ENCODE results near the gene TLR5. TPM values are rescaled to one million over a fixed set of nuclear protein-coding genes. Genes with fewer than 3 reads are reported as not detected.
A peak's percentile ranks its signal among the peaks of the same experiment; 100 is the strongest.

The TLR5 gene
- polyA plus RNA-seq, 3 donors: 4.9 to 6.0 (median 5.1) TPM

DNA sequence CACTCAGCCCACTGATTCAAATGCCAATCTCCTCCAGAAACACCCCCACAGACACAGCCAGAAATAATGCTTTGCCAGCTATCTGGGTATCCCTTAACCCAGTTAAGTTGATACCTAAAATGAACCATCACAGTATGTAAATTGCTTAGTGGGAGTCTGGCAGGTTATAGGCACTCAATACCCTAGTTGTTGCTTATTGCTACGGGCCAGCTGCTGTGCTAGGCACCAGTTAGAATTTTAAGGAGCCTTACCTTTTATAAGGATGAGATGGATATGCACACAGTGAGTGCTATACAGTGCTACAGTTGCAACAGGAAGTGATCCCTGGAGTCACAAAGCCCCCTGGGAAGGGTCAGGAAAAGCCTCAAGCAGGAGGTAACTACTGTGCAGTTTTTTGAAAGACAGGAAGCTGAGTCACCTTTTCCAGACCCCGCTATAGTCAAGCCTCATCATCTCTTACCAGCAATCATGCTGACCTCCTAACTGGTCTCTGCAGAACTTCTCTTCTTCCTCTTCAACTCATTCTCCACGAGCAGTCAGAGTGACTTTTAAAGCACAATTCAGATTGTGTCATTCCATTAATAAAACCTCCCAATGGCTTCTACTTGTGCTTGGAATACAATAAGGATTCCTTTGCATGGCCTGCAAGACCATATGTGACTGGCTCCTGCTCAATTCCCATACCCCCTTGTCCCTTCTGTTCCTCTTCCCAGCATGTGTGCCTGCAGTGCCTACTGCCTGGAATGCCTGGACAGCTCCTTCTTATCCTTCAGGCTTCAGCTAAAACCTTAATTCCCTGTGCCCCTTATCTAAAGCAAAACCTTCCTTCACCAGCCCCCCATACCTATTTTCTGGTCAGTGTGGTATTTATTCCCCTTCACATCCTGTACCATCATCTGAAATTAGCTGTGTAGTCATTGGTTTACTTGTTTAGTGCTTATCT, 10.4 kb upstream of the TLR5 start:
- no peak for DNase-seq (ENCODE audit: extremely low read depth in 1 of 11, low read depth in 9 of 11, low spot score in 4 of 11)

DNA sequence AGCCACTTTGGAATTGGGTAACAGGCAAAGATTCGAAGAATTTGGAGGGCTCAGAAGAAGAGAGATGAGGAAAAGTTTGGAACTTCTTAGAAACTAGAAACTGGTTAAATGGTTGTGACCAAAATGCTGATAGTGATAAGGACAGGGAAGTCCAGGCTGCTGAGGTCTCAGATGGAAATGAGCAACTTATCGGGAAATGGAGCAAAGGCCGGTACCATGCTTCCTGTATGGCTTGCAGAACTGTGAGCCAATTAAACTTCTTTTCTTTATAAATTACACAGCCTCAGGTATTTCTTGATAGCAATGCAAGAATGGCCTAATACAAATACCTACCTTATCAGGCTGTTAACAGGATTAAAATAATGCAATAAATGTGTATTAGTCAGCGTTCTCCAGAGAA, 9.4 kb upstream of the TLR5 start:
- DNase-seq (ENCODE audit: extremely low read depth in 1 of 11, low read depth in 9 of 11, low spot score in 4 of 11): no peak

DNA sequence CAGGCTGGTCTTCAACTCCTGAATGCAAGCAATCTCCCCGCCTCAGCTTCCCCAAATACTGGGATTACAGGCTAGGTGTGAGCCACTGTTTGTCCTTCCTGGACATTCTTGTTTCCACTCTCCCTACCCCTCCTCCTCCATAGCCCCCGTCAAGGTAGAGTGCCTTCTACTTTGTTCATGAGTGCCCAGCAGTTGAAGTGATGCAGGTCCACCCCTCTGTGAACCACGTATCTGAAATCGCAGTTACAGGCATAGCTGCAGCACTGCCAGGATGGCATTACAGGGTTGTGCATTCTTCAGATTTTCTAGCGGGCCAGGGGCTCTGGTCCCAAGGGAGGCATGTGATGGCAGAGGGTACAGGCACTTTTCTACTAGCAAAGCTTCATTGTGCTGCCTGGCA, 7.4 kb upstream of the TLR5 start:
- DNase-seq (ENCODE audit: extremely low read depth in 1 of 11, low read depth in 9 of 11, low spot score in 4 of 11): peak in 2 of 11 donors; percentile 24

DNA sequence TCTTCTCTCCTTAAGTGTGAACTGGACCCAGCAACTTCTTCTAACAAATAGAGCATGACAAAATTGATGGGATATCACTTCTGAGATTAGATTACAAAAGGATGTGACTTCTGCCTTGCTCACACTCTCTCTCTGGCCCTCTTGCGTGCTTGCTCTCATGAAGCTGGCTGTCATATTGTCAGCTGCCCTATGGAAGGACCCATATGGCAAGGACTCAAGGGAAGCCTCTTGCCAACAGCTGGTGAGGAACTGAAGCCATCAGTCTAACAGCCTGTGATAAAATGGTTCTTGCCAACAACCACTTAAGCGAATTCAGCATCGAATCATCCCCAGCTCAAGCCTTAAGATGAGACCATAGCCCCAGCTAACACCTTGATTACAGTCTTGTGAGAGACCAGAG, 4.8 kb upstream of the TLR5 start:
- no peak for DNase-seq (ENCODE audit: extremely low read depth in 1 of 11, low read depth in 9 of 11, low spot score in 4 of 11)

DNA sequence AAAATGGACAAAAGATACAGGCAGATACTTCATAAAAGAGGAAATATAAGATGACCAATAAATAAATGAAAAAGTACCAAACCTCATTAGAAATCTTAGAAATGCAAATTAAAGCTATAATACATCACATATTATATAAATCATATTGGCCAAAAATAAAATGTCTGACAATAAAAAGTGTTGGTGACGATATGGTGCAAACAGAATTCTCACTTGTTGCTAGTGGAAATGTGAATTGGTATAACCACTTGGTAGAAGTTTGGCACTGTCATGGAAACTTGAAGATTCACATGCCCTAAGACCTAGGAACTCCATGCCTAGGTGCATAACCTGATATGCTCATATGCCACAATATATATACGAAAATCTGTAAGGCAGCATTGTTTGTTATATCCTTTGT, 4.4 kb upstream of the TLR5 start:
- no peak for DNase-seq (ENCODE audit: extremely low read depth in 1 of 11, low read depth in 9 of 11, low spot score in 4 of 11)

DNA sequence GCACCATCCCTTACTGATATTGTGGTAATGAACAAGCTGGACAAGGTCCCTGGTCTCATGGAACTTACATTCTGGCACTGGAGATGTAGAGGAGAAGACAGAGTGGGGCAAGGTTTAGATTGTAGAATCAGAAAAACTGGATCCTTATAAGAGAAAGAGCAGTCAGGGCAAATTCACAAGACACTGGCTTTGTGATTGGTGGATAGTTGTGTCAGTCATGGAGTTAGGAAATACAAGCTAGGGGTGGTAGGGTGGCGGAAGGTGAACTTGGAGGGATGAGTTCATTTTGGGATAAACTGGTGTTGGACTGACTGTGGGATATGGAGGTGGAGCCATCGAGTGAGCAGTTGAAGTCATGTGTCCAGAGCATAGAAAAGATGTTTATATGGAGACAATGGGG, 3.7 kb upstream of the TLR5 start:
- DNase-seq (ENCODE audit: extremely low read depth in 1 of 11, low read depth in 9 of 11, low spot score in 4 of 11): no peak

DNA sequence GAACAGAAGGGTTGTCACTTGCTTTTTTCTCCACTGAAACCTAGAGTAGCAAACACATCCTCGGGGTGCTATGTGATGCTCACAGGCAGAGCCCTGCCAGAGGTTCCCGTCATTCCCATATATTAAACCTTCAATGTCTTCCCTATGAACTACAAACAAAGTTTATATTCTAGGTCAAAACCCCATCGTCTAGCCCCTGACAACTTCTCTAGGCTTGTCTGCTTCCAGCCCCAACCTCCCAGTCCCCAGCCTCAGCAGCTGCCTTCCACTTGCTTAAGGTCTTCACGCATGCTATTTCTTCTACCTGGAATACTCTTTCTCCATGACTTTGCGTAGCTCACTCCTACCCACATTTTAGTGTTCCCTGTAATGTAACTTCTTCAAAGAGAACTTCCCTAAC, 1.9 kb upstream of the TLR5 start:
- DNase-seq (ENCODE audit: extremely low read depth in 1 of 11, low read depth in 9 of 11, low spot score in 4 of 11): no peak

DNA sequence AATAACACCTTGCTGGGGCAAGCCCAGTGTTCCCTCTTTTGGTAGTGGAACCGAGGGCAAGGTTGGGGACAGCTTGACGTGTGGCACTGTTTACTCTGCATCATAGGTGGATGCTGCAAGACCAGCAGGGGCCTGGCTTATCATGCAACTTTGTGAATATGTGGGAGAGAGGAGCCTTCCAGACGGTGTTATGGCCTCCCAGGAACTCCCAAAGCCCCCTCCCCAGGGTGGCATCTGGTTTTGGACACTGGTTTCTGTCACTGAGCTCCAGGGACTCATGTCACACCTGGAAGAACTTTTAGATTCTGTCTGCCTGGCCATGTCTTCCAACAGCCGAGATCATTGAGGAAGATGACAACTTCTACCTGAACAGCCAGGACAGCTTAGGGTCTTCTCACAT, 1.4 kb upstream of the TLR5 start:
- DNase-seq (ENCODE audit: extremely low read depth in 1 of 11, low read depth in 9 of 11, low spot score in 4 of 11): no peak

DNA sequence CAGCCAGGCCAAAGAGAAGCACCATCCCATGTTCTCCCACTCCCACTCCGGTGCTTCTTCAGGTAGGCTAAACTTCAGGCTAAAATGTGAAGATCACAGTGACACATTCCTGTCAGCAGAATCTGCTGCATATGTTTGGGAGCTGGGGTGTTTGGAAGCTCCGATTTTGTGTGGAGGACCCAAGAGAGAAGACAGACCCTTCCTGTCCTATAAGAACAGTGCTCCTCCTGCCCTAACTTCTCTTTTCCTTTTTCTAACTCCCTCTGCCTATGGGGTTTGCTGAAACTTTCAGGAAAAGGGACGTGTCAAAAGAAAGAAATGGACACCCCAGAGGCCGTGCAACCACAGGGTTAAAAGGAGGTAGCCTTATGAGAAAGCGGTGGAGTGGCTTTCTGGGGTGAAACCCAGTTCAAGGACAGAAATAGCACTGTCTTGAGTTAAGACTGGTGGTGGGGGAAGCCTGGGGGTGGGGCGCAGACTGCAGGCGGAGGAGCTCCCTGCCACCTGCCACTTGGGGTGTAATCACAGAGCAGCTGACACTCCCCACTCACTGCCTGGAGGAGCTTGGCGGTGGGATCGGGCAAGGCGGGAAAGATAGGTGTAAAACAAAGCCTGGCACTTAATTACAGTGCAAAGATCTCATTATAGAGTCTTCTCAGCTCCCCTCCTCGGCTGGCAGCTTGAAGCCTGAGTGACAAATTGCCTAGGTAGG, 645 bp upstream of the TLR5 start:
- no peak for DNase-seq (ENCODE audit: extremely low read depth in 1 of 11, low read depth in 9 of 11, low spot score in 4 of 11)

DNA sequence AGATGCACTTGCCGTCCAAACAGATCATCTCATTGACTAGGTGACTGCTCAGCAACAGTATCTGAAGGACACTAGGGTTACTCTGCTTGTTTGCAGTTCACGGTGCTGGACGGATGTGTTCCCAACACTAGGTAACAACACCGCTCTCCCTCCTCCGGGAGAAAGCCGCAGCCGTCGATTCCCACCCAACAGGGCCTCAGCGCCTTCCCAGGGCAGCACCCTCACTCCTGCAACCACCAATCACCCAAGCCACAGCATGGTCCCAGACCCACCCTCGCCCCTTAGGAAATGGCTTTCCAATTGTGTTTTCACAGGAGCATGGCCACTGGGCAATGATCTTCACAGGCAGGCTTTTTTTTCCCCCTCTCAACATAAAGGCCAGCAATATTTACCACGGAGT, 779 bp downstream of the TLR5 start:
- DNase-seq (ENCODE audit: extremely low read depth in 1 of 11, low read depth in 9 of 11, low spot score in 4 of 11): no peak

DNA sequence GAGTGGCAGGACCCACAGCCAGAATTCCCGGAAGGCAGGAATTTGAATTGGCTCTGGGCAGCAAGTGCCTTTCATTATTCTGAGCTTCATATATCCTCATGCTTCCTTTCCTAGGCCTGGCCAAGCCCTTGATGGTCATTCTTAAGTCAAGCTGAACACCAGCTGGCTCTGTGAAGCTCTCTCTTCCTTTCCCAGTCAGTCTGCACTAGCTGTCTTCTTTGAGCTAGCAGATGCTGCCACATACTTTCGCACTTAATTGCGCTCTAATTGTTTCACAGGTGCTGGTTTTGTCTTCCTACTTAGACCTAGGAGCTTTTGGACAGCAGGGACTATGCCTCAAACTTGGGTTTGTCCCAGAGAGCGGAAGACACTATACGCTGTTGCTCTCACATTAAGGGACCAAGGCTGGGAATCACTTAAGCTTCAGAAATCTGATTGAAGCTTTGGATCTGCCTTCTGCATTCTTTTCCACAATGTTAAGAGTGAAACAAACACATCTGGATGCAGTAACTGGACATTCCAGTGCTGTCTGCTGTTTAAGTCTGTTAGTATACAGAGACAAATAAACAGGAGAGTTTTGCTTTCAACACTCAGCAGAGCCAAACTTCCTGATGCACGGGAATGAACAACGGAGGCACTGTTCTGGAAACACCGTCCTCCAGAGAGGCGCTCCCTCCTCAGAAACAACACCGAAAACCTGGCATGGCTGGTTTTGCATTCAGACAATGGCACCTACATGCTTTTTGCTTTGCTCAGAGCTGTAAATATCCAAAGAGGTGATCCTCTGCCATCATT, 2.2 kb downstream of the TLR5 start:
- DNase-seq (ENCODE audit: extremely low read depth in 1 of 11, low read depth in 9 of 11, low spot score in 4 of 11): no peak

DNA sequence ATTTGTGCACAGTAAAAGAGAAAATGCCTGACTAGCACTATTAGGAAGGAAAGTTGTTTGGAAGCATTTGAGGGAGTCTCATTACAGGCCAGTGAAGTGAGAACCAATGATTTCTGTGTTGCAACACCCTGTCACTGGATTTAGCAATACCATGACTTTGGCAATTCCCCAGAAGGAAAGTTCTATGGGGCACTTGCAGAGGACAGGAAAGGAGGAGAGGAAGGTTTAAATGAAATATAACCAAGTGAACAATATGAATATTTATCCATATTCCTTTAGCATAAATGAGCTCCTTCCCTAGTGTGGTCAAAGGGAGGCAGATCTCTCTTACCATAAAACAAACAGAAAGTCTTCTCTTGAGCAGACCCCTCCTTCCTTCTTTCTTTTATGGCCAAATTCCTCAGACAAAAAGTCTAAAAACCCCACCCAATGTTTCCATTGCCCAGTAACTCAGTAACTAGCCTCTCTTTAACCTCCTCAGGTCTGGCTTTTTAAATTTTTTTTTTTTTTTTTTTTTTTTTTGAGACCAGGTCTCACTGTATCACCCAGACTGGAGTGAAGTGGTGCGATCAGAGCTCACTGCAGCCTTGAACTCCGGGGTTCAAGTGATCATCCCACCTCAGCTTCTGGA, 5.5 kb downstream of the TLR5 start:
- no peak for DNase-seq (ENCODE audit: extremely low read depth in 1 of 11, low read depth in 9 of 11, low spot score in 4 of 11)

DNA sequence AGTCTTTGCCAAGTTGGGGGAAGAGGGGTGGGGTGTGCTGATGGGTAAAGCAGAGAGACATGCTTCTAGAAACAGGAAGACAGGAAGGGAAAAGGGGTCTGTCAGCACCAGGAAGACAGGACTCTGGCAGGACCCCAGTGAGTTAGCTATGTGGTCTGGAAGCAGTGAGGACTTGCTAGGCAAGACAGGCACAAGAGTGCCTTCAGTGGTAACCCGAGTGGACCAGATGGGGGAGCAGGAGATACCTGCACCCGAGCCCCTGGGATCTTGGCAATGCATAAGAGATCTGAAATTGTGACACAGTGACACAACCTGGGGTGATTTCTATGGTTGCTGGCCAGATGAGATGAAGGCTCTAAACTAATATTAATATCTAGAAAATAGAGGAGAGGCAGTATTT, 7.0 kb downstream of the TLR5 start:
- DNase-seq (ENCODE audit: extremely low read depth in 1 of 11, low read depth in 9 of 11, low spot score in 4 of 11): no peak

DNA sequence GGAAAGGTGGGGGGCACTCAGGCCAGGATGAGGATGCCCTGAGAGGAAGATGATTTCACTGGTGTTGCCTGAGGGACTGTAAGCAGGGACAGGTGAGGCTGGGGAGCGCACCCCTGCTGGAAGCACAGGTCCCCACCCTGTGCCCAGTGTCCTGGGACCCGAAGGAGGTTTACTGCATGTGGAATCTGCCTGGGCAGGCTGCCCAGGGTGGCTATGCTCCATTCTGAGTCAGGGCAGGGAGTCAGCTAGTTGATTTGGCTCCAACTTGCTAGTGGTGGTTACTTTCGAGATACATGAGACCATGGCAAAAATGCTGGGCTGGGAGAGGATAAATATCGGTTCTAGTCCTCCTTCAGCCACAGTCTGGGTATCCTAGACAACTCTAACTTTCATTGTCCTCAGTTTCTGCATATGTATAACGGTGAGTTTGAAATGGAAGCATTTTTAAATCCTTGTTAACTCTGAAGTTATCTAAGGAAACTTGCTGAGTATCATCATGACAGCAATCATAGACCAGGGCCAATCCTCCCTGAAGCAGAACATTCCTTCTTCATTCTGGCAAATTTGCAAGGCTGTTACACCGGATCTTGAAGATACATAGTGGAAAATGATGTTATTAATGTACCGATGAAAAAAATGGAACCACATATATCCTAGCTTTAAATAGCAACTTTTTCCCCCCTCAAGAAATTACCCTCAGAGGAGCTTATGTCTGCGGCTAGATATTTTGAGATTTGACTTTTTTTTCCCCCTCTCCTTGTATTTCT, 7.7 kb downstream of the TLR5 start:
- DNase-seq (ENCODE audit: extremely low read depth in 1 of 11, low read depth in 9 of 11, low spot score in 4 of 11): no peak

DNA sequence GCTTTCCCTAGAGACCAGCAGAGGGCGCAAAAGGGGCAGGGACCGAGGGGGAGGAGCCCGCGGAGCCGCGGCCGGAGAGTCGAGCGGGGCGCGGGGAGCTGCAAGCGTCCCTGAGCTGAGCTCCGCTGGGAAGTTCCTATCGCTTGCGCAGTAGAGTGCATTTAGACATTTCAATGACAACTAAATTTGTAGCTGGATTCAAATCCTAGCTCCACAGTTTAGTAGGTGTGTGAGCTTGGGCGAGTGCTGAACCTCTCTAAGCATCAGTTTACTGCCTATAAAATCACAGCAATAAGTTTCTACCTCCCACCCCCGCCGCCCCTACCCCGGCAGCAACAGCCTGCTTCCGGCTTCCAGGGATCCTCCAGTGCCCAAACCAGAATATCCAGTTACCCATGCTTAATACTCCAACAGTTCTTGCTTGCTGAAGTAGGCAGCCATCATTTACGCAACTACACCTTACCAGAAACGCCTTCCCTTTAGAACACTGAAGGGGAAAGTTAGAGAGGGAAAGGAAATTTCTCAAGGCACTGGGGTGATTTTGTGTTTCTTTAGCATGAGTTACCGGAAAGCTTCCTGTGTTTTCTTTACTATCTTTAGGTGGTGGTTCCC, 9.1 kb downstream of the TLR5 start:
- peak; percentile 70 to 87 (median 80) for DNase-seq (ENCODE audit: extremely low read depth in 1 of 11, low read depth in 9 of 11, low spot score in 4 of 11)

DNA sequence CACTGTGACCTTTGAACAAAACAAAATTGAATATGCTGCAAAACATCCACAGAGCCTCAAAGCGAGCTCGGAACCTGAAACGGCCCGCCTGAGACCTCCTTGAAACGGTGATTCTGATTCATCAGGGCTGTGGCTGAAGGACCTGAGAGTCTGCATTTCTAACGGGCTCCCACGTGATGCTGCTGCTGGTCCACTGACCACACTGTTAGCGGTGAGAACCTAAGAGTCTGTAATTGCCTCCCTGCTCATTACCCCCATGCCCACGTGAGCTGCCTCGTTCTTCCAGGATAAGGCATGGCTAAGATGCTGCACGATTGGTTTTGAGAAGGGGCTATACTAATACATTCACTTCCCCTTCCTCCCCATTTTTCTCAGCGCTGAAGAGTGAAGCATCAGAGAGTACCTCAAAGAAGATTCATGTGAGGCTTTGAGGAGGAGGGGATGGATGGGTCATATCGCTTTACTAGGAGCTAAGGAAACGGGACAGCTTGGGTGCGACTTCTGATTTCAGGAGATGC, 9.7 kb downstream of the TLR5 start:
- DNase-seq (ENCODE audit: extremely low read depth in 1 of 11, low read depth in 9 of 11, low spot score in 4 of 11): no peak

DNA sequence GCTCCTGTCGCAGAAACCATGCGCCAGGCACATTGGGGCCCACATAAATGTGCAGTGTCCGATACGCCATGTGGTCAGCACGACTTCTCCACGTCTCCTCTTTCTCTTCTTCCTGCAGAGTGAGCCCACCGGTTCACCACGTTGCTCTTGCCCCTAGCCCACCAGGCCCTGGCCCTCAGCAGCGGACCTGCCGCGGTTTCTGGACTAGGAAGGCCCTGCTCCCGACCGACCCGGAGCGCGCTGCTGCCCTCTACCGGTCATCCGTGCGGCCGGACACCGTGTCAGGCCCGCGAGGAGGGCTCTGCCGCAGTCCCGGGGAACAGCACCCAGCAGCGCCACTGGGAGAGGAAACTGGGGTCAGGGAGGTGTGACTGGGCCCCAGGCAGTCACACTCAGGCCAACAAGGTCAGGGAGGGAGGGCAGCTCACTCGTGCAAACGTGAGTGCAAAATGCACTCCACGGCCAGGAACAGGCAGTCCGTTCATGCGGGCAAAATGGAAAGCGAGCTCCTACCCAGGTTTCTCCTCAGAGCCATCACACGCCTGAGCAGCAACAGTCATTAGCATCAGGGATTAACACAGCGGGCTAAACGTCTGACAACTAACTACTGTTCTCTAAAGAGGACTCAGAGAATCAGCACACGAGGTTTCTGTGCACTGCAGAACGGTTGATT, 13.7 kb downstream of the TLR5 start:
- peak in 4 of 11 donors; percentile 50 to 55 (median 51) for DNase-seq (ENCODE audit: extremely low read depth in 1 of 11, low read depth in 9 of 11, low spot score in 4 of 11)
